Mesothelial cell of epicardium (in vitro differentiated cells): ENCODE results near the gene EEF1AKMT1. TPM values are rescaled to one million over a fixed set of nuclear protein-coding genes. Genes with fewer than 3 reads are reported as not detected.
A peak's percentile ranks its signal among the peaks of the same experiment; 100 is the strongest.

Experiments
- DNase-seq, 2 experiments: peaks; one replicate each; pipeline ENCODE4 v3.0.0; 2021; ENCODE audit warnings: low spot score in 2 of 2; ENCODE audit not compliant: unreplicated experiment in 2 of 2
- H3K27ac Mint-ChIP-seq: 2 replicates; pipeline ENCODE4 v1.8.0; 2021; ENCODE audit warnings: mixed read lengths
- H3K27me3 Mint-ChIP-seq: 2 replicates; pipeline ENCODE4 v1.8.0; 2021; ENCODE audit warnings: low read depth, mixed read lengths
- H3K36me3 Mint-ChIP-seq: 2 replicates; pipeline ENCODE4 v1.8.0; 2021; ENCODE audit warnings: mixed read lengths
- H3K4me1 Mint-ChIP-seq: 2 replicates; pipeline ENCODE4 v1.8.0; 2021; ENCODE audit warnings: mixed read lengths
- H3K4me3 Mint-ChIP-seq: 2 replicates; pipeline ENCODE4 v1.8.0; 2021; ENCODE audit warnings: mild to moderate bottlenecking, moderate library complexity, mixed read lengths
- H3K9me3 Mint-ChIP-seq: 2 replicates; pipeline ENCODE4 v1.8.0; 2021; ENCODE audit warnings: mixed read lengths
- CTCF ChIP-seq: fragments of 200-600 bp; sonication (generic); IDR thresholded peaks from one replicate; pipeline ENCODE4 v1.5.0; 2021; ENCODE audit warnings: antibody characterized with exemption; ENCODE audit not compliant: unreplicated experiment
- total RNA-seq: library from RNA; stranded (reverse); gene quantifications from 3 replicates; pipeline ENCODE4 v1.2.1, GENCODE V29; 2021

The EEF1AKMT1 gene
- total RNA-seq, 1 donor from 2014 or later, result 9.5 TPM

GRCh38 chr13:20713751-20714150, 60.0 kb downstream of the EEF1AKMT1 start:
- no peak overlapping the region for H3K27ac Mint-ChIP-seq
- H3K4me1 Mint-ChIP-seq, result peaks cover 9% of the 10 kb centered on the region
- no peak for TF ChIP-seq CTCF
- no peak for DNase-seq
- no peaks in the 10 kb centered on the region for H3K36me3 Mint-ChIP-seq
- H3K27me3 Mint-ChIP-seq, result peaks cover 3% of the 10 kb centered on the region
- no peaks in the 10 kb centered on the region for H3K9me3 Mint-ChIP-seq
- H3K4me3 Mint-ChIP-seq, result no peak overlapping the region

DNA sequence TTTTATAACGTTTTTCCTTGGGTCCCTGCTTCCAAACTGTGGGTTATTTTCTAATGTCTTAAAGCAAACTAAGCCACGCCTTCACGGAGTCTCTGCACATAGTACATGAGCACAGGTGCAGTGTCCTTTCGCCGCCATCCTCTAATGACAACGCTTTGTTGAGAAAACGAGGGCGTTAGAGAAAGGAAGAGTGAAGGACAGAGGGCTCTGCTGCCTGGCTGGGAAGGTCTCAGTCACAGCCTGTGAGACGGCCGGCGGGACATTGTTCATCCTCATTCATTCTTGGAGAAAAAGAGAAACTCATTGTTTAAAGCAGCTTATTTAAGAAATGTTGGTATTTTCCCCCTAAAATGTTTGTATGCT, 60.8 kb downstream of the EEF1AKMT1 start:
- Mint-ChIP-seq H3K27ac (no peak overlapping the region), H3K27me3 (peaks cover 3% of the 10 kb centered on the region), H3K9me3 (no peaks in the 10 kb centered on the region), H3K36me3 (no peaks in the 10 kb centered on the region), H3K4me3 (peak overlapping the region; percentile 51), H3K4me1 (peaks cover 9% of the 10 kb centered on the region)
- no peak for TF ChIP-seq CTCF
- no peak for DNase-seq

- Mint-ChIP-seq H3K36me3 (no peaks in the 10 kb centered on the region), H3K4me1 (peaks cover 9% of the 10 kb centered on the region), H3K27ac (no peak overlapping the region), H3K9me3 (no peaks in the 10 kb centered on the region), H3K4me3 (no peak overlapping the region), H3K27me3 (no peaks in the 10 kb centered on the region)
- no peak for DNase-seq
- no peak for TF ChIP-seq CTCF
Measured at GRCh38 chr13:20711301-20712044, 62.3 kb downstream of the EEF1AKMT1 start.

GRCh38 chr13:20709782-20710181, 64.0 kb downstream of the EEF1AKMT1 start:
- H3K27ac Mint-ChIP-seq, result no peak overlapping the region
- H3K36me3 Mint-ChIP-seq, result no peaks in the 10 kb centered on the region
- no peak for DNase-seq
- H3K9me3 Mint-ChIP-seq, result no peaks in the 10 kb centered on the region
- H3K4me3 Mint-ChIP-seq, result no peak overlapping the region
- peaks cover 3% of the 10 kb centered on the region for H3K27me3 Mint-ChIP-seq
- peaks cover 9% of the 10 kb centered on the region for H3K4me1 Mint-ChIP-seq
- no peak for TF ChIP-seq CTCF

DNA sequence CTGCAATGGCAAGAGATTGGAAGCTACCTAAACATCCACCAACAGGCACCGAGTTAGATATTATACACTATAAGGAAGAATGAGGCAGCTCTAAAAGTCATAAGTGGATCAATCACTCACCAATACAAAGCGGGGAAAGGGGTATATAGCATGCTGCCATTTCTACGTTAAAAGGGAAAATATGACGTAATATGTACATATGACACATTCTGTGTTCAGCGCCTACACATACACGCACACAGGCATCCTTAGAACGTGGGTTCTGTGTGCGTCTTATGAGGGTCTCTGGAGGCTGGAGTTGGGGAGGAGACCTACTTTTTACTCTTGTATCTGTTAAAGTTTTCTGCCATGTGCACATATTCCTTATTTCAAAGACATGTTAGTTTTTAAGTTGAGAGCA, 64.4 kb downstream of the EEF1AKMT1 start:
- Mint-ChIP-seq H3K9me3 (no peaks in the 10 kb centered on the region), H3K36me3 (no peaks in the 10 kb centered on the region), H3K4me1 (peaks cover 9% of the 10 kb centered on the region), H3K27me3 (peaks cover 4% of the 10 kb centered on the region), H3K4me3 (no peak overlapping the region), H3K27ac (no peak overlapping the region)
- DNase-seq, result no peak
- TF ChIP-seq CTCF, result no peak
